ENCODE measurements around the gene MUC20.

DNA sequence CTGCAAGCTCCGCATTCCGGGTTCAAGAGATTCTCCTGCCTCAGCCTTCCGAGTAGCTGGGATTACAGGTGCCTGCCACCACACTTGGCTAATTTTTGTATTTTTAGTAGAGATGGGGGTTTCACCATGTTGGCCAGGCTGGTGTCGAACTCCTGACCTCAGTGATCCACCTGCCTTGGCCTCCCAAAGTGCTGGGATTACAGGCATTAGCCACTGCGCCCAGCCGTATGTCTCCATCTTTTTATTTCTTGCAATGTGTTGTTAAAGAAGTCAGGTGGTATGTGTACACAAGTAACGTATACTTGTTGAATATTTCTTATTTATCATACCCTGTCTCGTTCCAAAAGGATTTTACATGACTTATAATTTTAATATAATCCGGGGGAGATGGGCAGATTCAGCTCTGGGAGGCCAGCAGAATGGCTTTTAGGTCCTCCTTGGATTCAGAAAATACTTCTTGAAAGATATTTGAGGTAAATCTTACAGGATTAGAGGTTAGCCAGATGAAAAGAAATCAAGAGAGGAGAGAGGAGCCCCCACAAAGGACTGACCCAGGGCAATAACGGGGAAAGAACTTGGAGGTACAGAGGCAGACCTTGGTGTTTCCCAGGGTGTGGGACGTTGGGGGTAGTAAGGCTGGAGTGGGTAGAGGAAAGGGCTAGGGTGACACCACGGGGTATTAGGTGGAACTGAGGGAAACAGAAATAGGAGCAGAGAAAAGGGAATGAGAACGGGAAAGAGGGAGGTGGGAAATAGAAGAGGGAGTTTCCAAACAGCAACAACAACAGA lies 27.2 kb upstream of the MUC20 start:
- TF ChIP-seq EZH2 (IDR thresholded peaks at IDR 0.05; ENCODE audit: insufficient read depth, low read length): no peak
- TF ChIP-seq, protein P1, sequence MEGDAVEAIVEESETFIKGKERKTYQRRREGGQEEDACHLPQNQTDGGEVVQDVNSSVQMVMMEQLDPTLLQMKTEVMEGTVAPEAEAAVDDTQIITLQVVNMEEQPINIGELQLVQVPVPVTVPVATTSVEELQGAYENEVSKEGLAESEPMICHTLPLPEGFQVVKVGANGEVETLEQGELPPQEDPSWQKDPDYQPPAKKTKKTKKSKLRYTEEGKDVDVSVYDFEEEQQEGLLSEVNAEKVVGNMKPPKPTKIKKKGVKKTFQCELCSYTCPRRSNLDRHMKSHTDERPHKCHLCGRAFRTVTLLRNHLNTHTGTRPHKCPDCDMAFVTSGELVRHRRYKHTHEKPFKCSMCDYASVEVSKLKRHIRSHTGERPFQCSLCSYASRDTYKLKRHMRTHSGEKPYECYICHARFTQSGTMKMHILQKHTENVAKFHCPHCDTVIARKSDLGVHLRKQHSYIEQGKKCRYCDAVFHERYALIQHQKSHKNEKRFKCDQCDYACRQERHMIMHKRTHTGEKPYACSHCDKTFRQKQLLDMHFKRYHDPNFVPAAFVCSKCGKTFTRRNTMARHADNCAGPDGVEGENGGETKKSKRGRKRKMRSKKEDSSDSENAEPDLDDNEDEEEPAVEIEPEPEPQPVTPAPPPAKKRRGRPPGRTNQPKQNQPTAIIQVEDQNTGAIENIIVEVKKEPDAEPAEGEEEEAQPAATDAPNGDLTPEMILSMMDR (IDR thresholded peaks at IDR 0.05; ENCODE audit: insufficient read depth, low read depth, low read length): no peak
